ENCODE data around the gene ANKMY1. TPM values are rescaled to one million over a fixed set of nuclear protein-coding genes. Genes with fewer than 3 reads are reported as not detected.

ANKMY1 gene
- total and polyA plus RNA-seq, 2 experiments from 2014 or later, result 2.3 to 8.9 TPM

GRCh38 chr2:240503848-240504247 is 53.9 kb downstream of the ANKMY1 start (continued):
- TF ChIP-seq ZNF462 (CRISPR knock-in tag; IDR thresholded peaks at IDR 0.05) (no peak), ZNF114 (CRISPR knock-in tag; IDR thresholded peaks at IDR 0.05) (no peak), NANOG (IDR thresholded peaks at IDR 0.05; ENCODE audit: borderline replicate concordance) (no peak), ZNF331 (CRISPR knock-in tag; IDR thresholded peaks at IDR 0.05; ENCODE audit: low read depth) (no peak), EZH2phosphoT487 (IDR thresholded peaks at IDR 0.05; ENCODE audit: unreplicated experiment) (no peak), POLR2AphosphoS5 (IDR thresholded peaks at IDR 0.05; ENCODE audit: low read depth) (no peak), JUNB (IDR thresholded peaks at IDR 0.05; ENCODE audit: unreplicated experiment) (no peak)

- Histone ChIP-seq H3K4me2 (no peak overlapping the region), H4K20me1 (replicated peaks; ENCODE audit: insufficient read depth) (no peaks in the 10 kb centered on the region), H3K4me1 (ENCODE audit: insufficient read depth) (no peaks in the 10 kb centered on the region), H3K36me3 (ENCODE audit: insufficient read depth) (no peaks in the 10 kb centered on the region), H3K27ac (ENCODE audit: low read depth) (no peak overlapping the region), H2AFZ (no peak overlapping the region), H3K79me2 (replicated peaks; ENCODE audit: insufficient read depth) (no peaks in the 10 kb centered on the region), H3K27me3 (ENCODE audit: insufficient read depth) (no peaks in the 10 kb centered on the region), H3K4me3 (no peak overlapping the region), H3K9me2 (ENCODE audit: insufficient read depth) (no peaks in the 10 kb centered on the region), H3F3A (replicated peaks; ENCODE audit: low read depth) (no peaks in the 10 kb centered on the region)
- Mint-ChIP-seq H3K9me3 (no peaks in the 10 kb centered on the region), H3K27me3 (ENCODE audit: insufficient read depth, low read depth, poor library complexity) (peaks cover 9% of the 10 kb centered on the region), H3K4me1 (no peaks in the 10 kb centered on the region), H3K4me3 (no peak overlapping the region), H3K36me3 (ENCODE audit: low read depth) (no peaks in the 10 kb centered on the region), H3K27ac (no peak overlapping the region)
- TF ChIP-seq ZNF331 (CRISPR knock-in tag; IDR thresholded peaks at IDR 0.05; ENCODE audit: low read depth), result no peak
- no peak for TF ChIP-seq JUNB (IDR thresholded peaks at IDR 0.05; ENCODE audit: unreplicated experiment)
- ATAC-seq, result no peak
- DNase-seq (ENCODE audit: low spot score), result no peak
Observed at GRCh38 chr2:240503375-240503774, 54.4 kb downstream of the ANKMY1 start.
